GM21825 (cell line): ENCODE results near the gene HOXC10.

Experiments used
- ATAC-seq: cut with Tn5 transposase; IDR thresholded peaks from one replicate; pipeline ENCODE4 v1.9.1; 2021; ENCODE audit warnings: mild to moderate bottlenecking, moderate library complexity; ENCODE audit not compliant: unreplicated experiment

Gene HOXC10

DNA sequence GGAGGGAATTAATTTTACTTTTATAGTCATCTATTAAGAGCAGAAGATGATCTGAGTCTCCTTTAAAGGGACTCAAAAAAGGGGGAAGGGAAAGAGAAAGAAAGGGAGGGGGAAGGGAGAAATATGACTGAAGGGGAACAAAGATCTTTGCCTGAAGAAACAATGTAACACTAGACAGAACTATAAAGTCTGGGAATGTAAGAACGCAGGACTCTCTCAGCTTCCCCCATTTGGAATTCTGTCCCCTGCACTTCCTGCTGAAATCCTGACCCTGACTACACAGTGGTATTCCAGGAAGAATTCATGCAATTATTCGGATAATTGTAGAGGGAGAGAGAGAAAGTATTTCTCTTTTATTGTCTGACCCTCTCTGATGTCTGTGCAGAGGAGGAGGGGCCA lies 20.6 kb upstream of the HOXC10 start:
- no peak for ATAC-seq

- ATAC-seq, result no peak
These were observed 19.5 kb upstream of the HOXC10 start for GRCh38 chr12:53965281-53966084.

GRCh38 chr12:53966085-53966384 lies 18.9 kb upstream of the HOXC10 start:
- ATAC-seq, result no peak

GRCh38 chr12:53966385-53967133 lies 18.4 kb upstream of the HOXC10 start:
- ATAC-seq, result no peak

- ATAC-seq, result no peak
These were observed 17.5 kb upstream of the HOXC10 start for GRCh38 chr12:53967421-53967925.

- ATAC-seq, result no peak
These were observed 16.5 kb upstream of the HOXC10 start for GRCh38 chr12:53968214-53969127.

- no peak for ATAC-seq
These were observed 15.2 kb upstream of the HOXC10 start for GRCh38 chr12:53969588-53970259.

DNA sequence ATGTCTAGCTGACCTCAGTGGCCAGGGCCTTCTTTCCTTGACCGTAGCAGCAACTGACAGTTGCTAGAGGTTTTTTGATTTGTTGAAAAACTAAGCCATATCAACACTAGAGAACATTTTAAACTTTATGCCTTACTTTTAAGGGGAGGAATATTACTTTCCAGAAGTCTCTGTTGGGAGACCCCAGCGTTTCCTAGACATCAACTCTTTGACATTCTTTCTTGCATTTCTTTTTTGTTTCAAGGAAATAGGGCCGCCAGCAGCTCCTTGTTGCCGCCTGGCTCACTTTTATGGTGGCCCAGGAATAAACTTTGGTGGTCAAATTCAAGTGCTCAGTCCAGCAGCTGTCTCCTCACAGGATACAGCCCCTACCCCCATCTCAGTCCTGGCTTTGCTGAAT lies 14.5 kb upstream of the HOXC10 start:
- ATAC-seq, result no peak

- ATAC-seq, result no peak
These were observed 13.8 kb upstream of the HOXC10 start for GRCh38 chr12:53971129-53971528.

DNA sequence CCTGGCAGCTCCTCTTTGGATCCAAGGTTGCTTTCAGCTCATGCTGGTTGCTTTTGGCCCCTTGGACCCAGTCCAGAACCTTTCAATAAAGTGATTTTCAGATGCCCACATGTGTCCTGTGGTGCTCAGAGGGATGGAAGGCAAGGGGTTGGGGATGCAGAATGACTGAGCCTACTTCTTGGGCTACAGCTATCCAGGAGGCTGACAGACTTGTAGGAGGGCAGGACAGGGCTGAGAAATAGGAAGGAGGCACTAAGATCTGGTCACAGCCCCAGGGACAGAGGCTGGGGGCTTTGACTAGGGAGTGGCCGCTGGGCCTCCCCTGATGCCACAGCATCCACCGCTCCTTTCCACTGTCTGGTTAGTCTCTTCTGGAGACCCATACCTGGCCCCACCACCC lies 13.3 kb upstream of the HOXC10 start:
- ATAC-seq, result no peak

DNA sequence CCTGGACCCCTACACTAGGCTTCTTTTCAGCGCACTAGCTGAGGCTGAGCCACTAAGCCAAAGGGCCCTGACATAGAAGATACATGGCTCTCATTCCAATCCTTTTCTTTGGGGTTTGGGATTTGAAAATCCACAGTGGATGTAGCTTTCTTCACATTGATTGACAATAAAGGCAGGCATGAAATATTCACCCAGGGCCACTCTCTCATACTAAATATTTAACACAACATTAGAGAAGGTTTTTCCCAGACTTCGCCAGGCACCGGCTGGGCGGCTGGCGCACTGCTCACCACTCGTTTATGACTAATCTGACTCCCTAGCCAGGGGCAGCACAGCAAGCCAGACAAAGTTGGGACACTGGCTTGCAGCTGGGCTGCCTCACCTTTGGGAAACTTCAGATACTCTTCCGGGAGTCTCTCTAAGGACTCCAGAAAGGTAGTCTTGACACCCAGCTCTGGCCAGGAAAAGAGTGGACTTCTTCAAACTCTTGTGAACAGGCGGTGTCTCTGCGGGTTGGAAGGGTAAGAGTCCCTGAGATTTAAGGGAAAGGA lies 12.7 kb upstream of the HOXC10 start:
- ATAC-seq, result no peak

GRCh38 chr12:53972722-53973235 lies 12.2 kb upstream of the HOXC10 start, which contains the start of gene HOXC11:
Gene HOXC11 (plus strand): TSS chr12:53973126. CDS start chr12:53973242, 116 bp downstream.
- ATAC-seq, result no peak

GRCh38 chr12:53973236-53974042 lies 11.5 kb upstream of the HOXC10 start:
- ATAC-seq, result no peak

GRCh38 chr12:53974084-53975063 lies 10.6 kb upstream of the HOXC10 start, which contains the start of gene HOTAIR:
Gene HOTAIR (minus strand): TSS chr12:53974954.
- ATAC-seq, result no peak

DNA sequence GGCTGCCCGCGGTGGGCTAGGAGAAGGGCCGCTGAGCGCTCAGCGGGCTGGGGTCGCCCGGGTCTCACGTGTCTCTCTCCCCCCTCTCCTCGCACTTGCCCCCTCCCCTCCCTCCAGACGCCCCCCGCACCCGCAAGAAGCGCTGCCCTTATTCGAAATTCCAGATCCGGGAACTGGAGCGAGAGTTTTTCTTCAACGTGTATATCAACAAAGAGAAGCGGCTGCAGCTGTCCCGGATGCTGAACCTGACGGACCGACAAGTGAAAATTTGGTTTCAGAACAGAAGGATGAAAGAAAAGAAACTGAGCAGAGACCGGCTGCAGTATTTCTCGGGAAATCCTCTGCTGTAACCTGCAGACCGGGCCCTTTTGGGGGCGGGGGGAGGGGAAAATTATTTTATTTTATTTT lies 9.9 kb upstream of the HOXC10 start:
- no peak for ATAC-seq

GRCh38 chr12:53975479-53976152 lies 9.3 kb upstream of the HOXC10 start:
- ATAC-seq, result no peak

- no peak for ATAC-seq
These were observed 8.6 kb upstream of the HOXC10 start for GRCh38 chr12:53976172-53976822.
